GM12872 (cell line): ENCODE results near the gene DGKG.

Experiments used
- CTCF ChIP-seq: IDR thresholded peaks from 3 replicates; pipeline ENCODE4 v1.5.1; 2011; ENCODE audit warnings: low read depth, mild to moderate bottlenecking, low read length, moderate library complexity; ENCODE audit not compliant: insufficient read depth

DGKG gene

DNA sequence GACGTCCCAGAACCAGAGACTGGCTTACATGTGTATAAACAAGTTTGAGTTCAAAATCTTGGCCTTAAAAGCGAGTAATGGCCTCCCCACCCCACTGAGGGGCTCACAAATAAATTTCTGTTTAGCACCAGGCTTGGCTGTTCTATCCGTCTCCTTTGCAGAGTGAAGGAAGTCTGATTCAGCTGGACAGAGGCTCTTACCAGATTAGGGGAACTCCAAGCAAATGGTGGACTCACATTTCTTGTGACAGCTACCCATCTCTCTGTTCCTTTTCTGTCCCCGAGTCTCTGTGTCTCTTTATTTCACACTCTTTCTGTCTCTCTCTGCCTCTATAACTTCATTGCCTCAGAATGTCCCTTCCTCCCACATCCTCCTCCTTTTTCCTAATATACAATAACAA, 62.7 kb downstream of the DGKG start:
- TF ChIP-seq CTCF: no peak

DNA sequence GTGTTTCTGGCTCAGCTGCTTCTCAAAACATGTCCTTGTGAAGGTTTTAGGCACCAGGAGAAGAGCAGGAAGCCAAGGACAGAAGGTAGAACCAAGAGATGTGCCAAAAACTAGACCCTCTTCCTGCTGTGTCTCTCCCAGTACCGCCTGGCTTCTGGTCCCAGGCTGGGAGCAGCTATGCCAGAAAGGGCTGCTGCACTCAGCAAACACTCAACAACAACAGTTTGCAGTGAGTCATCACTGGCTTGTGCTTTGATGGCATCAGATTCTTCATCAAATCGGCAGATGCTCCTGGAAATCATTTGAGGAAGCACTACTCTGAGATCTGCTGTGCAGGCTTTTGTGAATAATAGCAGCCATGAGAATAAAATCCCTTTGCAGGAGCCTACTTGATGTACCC, 63.2 kb downstream of the DGKG start:
- no peak for TF ChIP-seq CTCF

DNA sequence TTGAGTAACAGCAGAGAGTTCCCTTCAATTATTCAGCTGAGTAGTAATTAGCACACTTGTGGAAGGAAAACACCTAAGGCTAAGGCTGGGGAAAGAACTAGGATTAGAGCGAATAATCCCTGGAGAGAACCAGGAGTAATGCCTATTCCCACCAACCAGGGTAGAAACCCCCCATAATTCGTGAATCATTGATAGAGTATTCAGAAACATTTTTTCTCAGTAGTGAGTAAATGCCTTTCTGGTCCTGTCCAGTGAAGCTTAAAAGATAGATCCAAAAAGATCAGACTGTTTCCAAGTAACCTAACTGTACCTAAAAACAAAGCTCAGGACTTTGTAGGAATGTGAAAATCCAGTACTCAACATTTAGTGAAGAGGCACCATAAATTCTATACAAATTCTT, 71.2 kb downstream of the DGKG start:
- TF ChIP-seq CTCF: no peak

DNA sequence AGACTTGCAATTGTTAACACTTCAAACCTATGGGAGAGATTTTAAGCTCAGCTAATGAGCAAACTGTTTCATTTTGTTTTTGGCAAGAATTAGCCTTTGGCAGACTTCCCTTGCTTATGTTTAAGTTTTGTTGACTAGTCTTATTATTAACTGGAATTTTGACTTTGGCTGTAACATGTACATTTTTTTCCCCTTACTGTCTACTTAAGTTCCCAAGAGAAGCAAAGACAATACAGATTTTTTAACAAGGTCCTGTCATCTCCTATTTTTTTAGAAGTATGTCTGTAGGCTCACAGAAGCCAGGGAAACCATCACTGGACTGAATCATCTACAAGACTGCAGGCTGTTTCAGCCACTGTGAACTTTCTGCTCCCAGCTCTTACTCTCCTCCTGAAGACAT, 74.3 kb downstream of the DGKG start:
- TF ChIP-seq CTCF: no peak

DNA sequence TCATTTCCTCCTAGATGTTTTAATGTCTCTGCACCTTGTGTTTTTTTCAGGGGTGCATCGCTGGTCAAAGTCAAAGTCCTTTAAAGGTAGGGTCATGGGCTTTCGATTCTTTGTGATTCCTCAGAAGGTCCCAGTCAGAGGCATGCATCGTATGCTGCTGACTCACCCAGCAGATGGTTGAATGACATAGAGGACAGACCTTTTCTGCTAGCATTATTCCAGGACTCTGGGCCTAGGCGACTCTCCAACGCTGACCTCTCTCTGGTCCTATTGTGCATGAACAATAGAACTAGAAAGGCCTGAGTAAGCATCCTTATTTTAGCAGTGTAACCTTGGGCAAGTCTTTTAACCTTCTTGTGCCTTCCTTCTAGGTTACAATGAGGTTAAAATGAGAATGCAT, 75.9 kb downstream of the DGKG start:
- no peak for TF ChIP-seq CTCF

DNA sequence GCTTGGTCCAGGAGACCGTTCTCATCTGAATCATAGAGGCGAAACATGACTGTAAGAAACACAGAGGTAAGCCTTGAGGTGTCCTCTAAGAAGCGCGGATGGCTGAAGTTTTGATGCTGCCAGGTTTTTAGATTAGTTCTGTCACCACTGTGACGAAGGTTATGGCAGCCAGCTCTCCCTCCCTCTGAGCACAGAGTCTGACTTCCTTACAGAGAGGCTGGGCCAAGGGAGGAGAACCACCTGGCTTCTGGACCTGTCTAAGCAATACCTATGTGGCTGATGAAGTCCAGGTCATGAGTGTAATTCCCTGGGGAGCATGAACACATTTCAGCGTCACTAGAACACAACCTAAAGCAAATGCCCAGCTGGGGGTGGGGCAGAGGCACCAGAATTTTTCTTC, 77.4 kb downstream of the DGKG start:
- no peak for TF ChIP-seq CTCF

DNA sequence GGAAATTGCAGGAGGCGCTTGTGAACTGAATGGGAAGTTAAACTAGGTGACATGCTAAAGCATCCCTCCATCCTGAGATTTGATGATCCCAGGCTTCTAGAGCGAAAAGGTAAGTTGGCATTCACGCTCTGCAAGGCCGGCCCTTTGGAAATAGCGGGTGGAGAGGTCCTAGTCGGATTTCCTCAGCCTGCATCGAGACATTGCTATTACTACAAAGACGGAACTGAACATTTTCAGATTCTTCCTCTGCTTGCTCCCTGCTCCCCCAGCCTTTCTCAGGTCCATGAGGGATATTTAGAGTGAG, 77.7 kb downstream of the DGKG start:
- no peak for TF ChIP-seq CTCF
